Measurements from ENCODE around the gene PUSL1. TPM values are rescaled to one million over a fixed set of nuclear protein-coding genes. Genes with fewer than 3 reads are reported as not detected.
A peak's percentile ranks its signal among the peaks of the same experiment; 100 is the strongest.

PUSL1 gene
- total and polyA plus RNA-seq, 2 donors (not counting 1 experiment from before 2014, with no cell fraction given) = 15.7 to 25.8 TPM

- no peaks in the 10 kb centered on the region for H3K9me3 ChIP-seq (ENCODE audit: control extremely low read depth in 1 of 3, control insufficient read depth in 2 of 3, insufficient read depth in 1 of 3, low read length in 2 of 3)
- no peaks in the 10 kb centered on the region for H3K27me3 Mint-ChIP-seq
- peak overlapping the region; percentile 88 for H3K4me3 Mint-ChIP-seq
- CTCF ChIA-PET = interaction anchor here (1.2 to 1.6 kb wide), 3 partner anchors 15 to 66 kb away, joined by 5 to 16 read pairs (median 16); no protein-coding TSS in a partner anchor
- peak overlapping the region in 4 of 5 experiments; percentile 37 to 73 (median 64) for H3K4me3 ChIP-seq (ENCODE audit: control extremely low read depth in 1 of 5, extremely low read depth in 1 of 5, insufficient read depth in 1 of 5, low read depth in 2 of 5, low read length in 4 of 5)
- no peaks in the 10 kb centered on the region for H3K27me3 ChIP-seq (replicated peaks in 1 of 4; ENCODE audit: control extremely low read depth in 1 of 4, control insufficient read depth in 3 of 4, insufficient read depth in 4 of 4, low read length in 3 of 4)
- no peak for TF ChIP-seq EZH2 (IDR thresholded peaks at IDR 0.05; ENCODE audit: borderline replicate concordance, insufficient read depth, low read depth, low read length, poor library complexity, severe bottlenecking)
- no peak for TF ChIP-seq CTCF (IDR thresholded peaks at IDR 0.05)
- H3K9me3 Mint-ChIP-seq (ENCODE audit: insufficient read depth) = no peaks in the 10 kb centered on the region
- H4K20me1 ChIP-seq (ENCODE audit: control insufficient read depth, insufficient read depth, low read length, poor library complexity, severe bottlenecking) = peaks cover 44% of the 10 kb centered on the region
- H3K79me2 ChIP-seq (ENCODE audit: control insufficient read depth, insufficient read depth, low read length) = peaks cover 36% of the 10 kb centered on the region
- POLR2A ChIA-PET = no interaction called here
- H2AFZ ChIP-seq (ENCODE audit: insufficient read depth, low read depth, low read length, poor library complexity, severe bottlenecking) = peak overlapping the region; percentile 76
- peak overlapping the region; percentile 92 for H3K27ac Mint-ChIP-seq
- peak overlapping the region; percentile 76 for H3K9ac ChIP-seq (ENCODE audit: low read length)
- intact Hi-C loops (cut with micrococcal nuclease) = loop anchor here (5.0 kb wide), 3 partner anchors 74 to 294 kb away; partner anchors contain the start of genes B3GALT6, ISG15 and SDF4
- H3K36me3 ChIP-seq (replicated peaks in 1 of 2; ENCODE audit: control extremely low read depth in 1 of 2, control insufficient read depth in 1 of 2, extremely low read depth in 1 of 2, insufficient read depth in 2 of 2, low read length in 1 of 2) = peaks cover 0 to 6% of the 10 kb centered on the region in 2 experiments
- H3K4me1 ChIP-seq (ENCODE audit: control insufficient read depth in 2 of 2, insufficient read depth in 2 of 2, low read length in 2 of 2) = peaks cover 34 to 47% of the 10 kb centered on the region in 2 donors
- 26% methylated on average over 8 of the region's 11 CpGs for WGBS (ENCODE audit: insufficient coverage)
- ATAC-seq (ENCODE audit: low read depth) (no peak), DNase-seq (peak; percentile 51)
- H3K4me1 Mint-ChIP-seq = peaks cover 35% of the 10 kb centered on the region
- H3K27ac ChIP-seq (ENCODE audit: low read length in 2 of 2) = peak overlapping the region; percentile 27 to 63
- peak overlapping the region; percentile 99 for H3K4me2 ChIP-seq (replicated peaks; ENCODE audit: low read depth, low read length, poor library complexity, severe bottlenecking)
Observed at GRCh38 chr1:1306070-1306660, 2.2 kb upstream of the PUSL1 start.

- intact Hi-C loops (cut with micrococcal nuclease) = loop anchor here (5.0 kb wide), 3 partner anchors 74 to 294 kb away; partner anchors contain the start of genes B3GALT6, ISG15 and SDF4
- peak overlapping the region in 4 of 5 experiments; percentile 58 to 73 (median 68) for H3K4me3 ChIP-seq (ENCODE audit: control extremely low read depth in 1 of 5, extremely low read depth in 1 of 5, insufficient read depth in 1 of 5, low read depth in 2 of 5, low read length in 4 of 5)
- peak overlapping the region; percentile 76 for H3K9ac ChIP-seq (ENCODE audit: low read length)
- DNase-seq (peak; percentile 44), ATAC-seq (ENCODE audit: low read depth) (no peak)
- peak overlapping the region; percentile 69 for H2AFZ ChIP-seq (ENCODE audit: insufficient read depth, low read depth, low read length, poor library complexity, severe bottlenecking)
- Mint-ChIP-seq H3K4me1 (peaks cover 35% of the 10 kb centered on the region), H3K27ac (peak overlapping the region; percentile 92), H3K27me3 (no peaks in the 10 kb centered on the region), H3K4me3 (peak overlapping the region; percentile 88), H3K9me3 (ENCODE audit: insufficient read depth) (no peaks in the 10 kb centered on the region)
- H3K9me3 ChIP-seq (ENCODE audit: control extremely low read depth in 1 of 3, control insufficient read depth in 2 of 3, insufficient read depth in 1 of 3, low read length in 2 of 3) = no peaks in the 10 kb centered on the region
- ChIA-PET POLR2A (interaction anchor here (0.5 to 0.6 kb wide), 2 partner anchors 261 to 266 kb away, joined by 4 to 5 read pairs; no protein-coding TSS in a partner anchor), CTCF (no interaction called here)
- peak overlapping the region; percentile 99 for H3K4me2 ChIP-seq (replicated peaks; ENCODE audit: low read depth, low read length, poor library complexity, severe bottlenecking)
- no peaks in the 10 kb centered on the region for H3K27me3 ChIP-seq (replicated peaks in 1 of 4; ENCODE audit: control extremely low read depth in 1 of 4, control insufficient read depth in 3 of 4, insufficient read depth in 4 of 4, low read length in 3 of 4)
- peaks cover 0 to 11% of the 10 kb centered on the region in 2 experiments for H3K36me3 ChIP-seq (replicated peaks in 1 of 2; ENCODE audit: control extremely low read depth in 1 of 2, control insufficient read depth in 1 of 2, extremely low read depth in 1 of 2, insufficient read depth in 2 of 2, low read length in 1 of 2)
- 59% methylated on average over 27 of the region's 27 CpGs for WGBS (ENCODE audit: insufficient coverage)
- H4K20me1 ChIP-seq (ENCODE audit: control insufficient read depth, insufficient read depth, low read length, poor library complexity, severe bottlenecking) = peaks cover 41% of the 10 kb centered on the region
- H3K4me1 ChIP-seq (ENCODE audit: control insufficient read depth in 2 of 2, insufficient read depth in 2 of 2, low read length in 2 of 2) = peaks cover 34 to 47% of the 10 kb centered on the region in 2 donors
- H3K27ac ChIP-seq (ENCODE audit: low read length in 2 of 2) = no peak overlapping the region
- H3K79me2 ChIP-seq (ENCODE audit: control insufficient read depth, insufficient read depth, low read length) = peaks cover 39% of the 10 kb centered on the region
- no peak for TF ChIP-seq EZH2 (IDR thresholded peaks at IDR 0.05; ENCODE audit: borderline replicate concordance, insufficient read depth, low read depth, low read length, poor library complexity, severe bottlenecking)
- TF ChIP-seq CTCF (IDR thresholded peaks at IDR 0.05) = no peak
Observed at GRCh38 chr1:1306661-1307260, 1.6 kb upstream of the PUSL1 start.

Data from B cell (primary cell).